Parathyroid adenoma (tissue), 2 donors: ENCODE results near the gene PDXDC1.
"Not testable (repeated sequence)": the region's sequence is repeated elsewhere in the genome, so short reads cannot be mapped to it uniquely, and the experiment has no call there.

ENCODE experiments used
- H2AFZ ChIP-seq: fragments of 300-600 bp; sonication (generic); one replicate; pipeline ENCODE4 v1.7.0; 2017; ENCODE audit warnings: antibody characterized with exemption, mild to moderate bottlenecking
- H3K27ac ChIP-seq: fragments of 300-600 bp; sonication (generic); one replicate; pipeline ENCODE4 v1.7.0; 2017
- H3K27me3 ChIP-seq: fragments of 300-600 bp; sonication (generic); one replicate; pipeline ENCODE4 v1.7.0; 2017; ENCODE audit warnings: low read length; ENCODE audit not compliant: control insufficient read depth, insufficient read depth
- H3K36me3 ChIP-seq: fragments of 300-600 bp; sonication (generic); one replicate; pipeline ENCODE4 v1.7.0; 2017; ENCODE audit warnings: low read length; ENCODE audit not compliant: control insufficient read depth, insufficient read depth
- H3K4me1 ChIP-seq: fragments of 300-600 bp; sonication (generic); one replicate; pipeline ENCODE4 v1.7.0; 2017; ENCODE audit warnings: control low read depth
- H3K4me2 ChIP-seq: fragments of 300-600 bp; sonication (generic); one replicate; pipeline ENCODE4 v1.7.0; 2017; ENCODE audit warnings: low read length
- H3K4me3 ChIP-seq: fragments of 300-600 bp; sonication (generic); one replicate; pipeline ENCODE4 v1.7.0; 2017; ENCODE audit warnings: low read depth, low read length
- H3K79me2 ChIP-seq: fragments of 300-600 bp; sonication (generic); one replicate; pipeline ENCODE4 v1.7.0; 2017; ENCODE audit warnings: control low read depth
- H3K9ac ChIP-seq: fragments of 300-600 bp; sonication (generic); one replicate; pipeline ENCODE4 v1.7.0; 2017; ENCODE audit warnings: mild to moderate bottlenecking
- H3K9me3 ChIP-seq: fragments of 300-600 bp; sonication (generic); one replicate; pipeline ENCODE4 v1.7.0; 2017; ENCODE audit warnings: low read length; ENCODE audit not compliant: control insufficient read depth
- TF ChIP-seq, protein P1 (sequence below): fragments of 300-600 bp; sonication (generic); IDR thresholded peaks from one replicate; pipeline ENCODE4 v1.7.0; 2017; ENCODE audit warnings: antibody characterized with exemption, mild to moderate bottlenecking
- donor health status: primary hyperparathyroidism.

Gene PDXDC1

DNA sequence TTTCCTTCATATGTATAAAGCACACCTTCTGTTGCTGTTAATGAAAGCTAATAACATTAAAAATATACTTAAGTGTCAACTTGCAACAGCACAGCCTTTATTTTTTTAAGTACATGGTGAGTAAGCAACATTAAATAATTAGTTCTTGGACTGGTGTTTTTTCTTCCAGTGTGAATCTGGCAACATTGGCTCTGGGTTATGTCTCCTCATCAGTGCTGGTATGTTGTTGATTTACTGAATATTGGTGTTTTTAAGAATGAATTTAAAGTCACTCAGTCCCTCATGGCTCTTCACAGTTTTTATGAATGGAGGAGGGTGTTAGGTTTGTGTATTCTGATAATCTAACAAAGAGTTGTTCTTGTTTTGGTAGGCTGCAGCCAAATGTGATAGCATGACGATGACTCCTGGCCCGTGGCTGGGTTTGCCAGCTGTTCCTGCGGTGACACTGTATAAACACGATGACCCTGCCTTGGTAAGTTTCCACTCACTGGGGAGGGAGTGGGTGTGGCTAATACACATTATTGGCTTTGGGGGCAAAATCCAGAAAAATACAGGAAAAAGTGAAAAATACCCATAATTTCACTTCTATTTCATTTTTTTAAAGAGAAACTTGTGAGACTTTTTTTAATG lies 42.2 kb downstream of the PDXDC1 start:
- not testable (repeated sequence) for H3K79me2 ChIP-seq, H3K9me3 ChIP-seq, H3K4me2 ChIP-seq, H3K4me3 ChIP-seq, H3K9ac ChIP-seq, H3K27ac ChIP-seq, H2AFZ ChIP-seq, H3K4me1 ChIP-seq, H3K27me3 ChIP-seq, H3K36me3 ChIP-seq

- H3K4me2 ChIP-seq, H3K27me3 ChIP-seq, H3K9me3 ChIP-seq, H3K27ac ChIP-seq, H3K4me3 ChIP-seq, H3K79me2 ChIP-seq, H3K9ac ChIP-seq, H3K36me3 ChIP-seq, H2AFZ ChIP-seq, H3K4me1 ChIP-seq: not testable (repeated sequence)
Observed at GRCh38 chr16:15021429-15021828, 46.6 kb downstream of the PDXDC1 start.

GRCh38 chr16:15022194-15022593 lies 47.4 kb downstream of the PDXDC1 start:
- H3K4me1 ChIP-seq, H3K36me3 ChIP-seq, H3K27ac ChIP-seq, H3K27me3 ChIP-seq, H3K4me2 ChIP-seq, H2AFZ ChIP-seq, H3K4me3 ChIP-seq, H3K79me2 ChIP-seq, H3K9ac ChIP-seq, H3K9me3 ChIP-seq: not testable (repeated sequence)
- TF ChIP-seq, protein P1, sequence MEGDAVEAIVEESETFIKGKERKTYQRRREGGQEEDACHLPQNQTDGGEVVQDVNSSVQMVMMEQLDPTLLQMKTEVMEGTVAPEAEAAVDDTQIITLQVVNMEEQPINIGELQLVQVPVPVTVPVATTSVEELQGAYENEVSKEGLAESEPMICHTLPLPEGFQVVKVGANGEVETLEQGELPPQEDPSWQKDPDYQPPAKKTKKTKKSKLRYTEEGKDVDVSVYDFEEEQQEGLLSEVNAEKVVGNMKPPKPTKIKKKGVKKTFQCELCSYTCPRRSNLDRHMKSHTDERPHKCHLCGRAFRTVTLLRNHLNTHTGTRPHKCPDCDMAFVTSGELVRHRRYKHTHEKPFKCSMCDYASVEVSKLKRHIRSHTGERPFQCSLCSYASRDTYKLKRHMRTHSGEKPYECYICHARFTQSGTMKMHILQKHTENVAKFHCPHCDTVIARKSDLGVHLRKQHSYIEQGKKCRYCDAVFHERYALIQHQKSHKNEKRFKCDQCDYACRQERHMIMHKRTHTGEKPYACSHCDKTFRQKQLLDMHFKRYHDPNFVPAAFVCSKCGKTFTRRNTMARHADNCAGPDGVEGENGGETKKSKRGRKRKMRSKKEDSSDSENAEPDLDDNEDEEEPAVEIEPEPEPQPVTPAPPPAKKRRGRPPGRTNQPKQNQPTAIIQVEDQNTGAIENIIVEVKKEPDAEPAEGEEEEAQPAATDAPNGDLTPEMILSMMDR: peak; percentile 23

GRCh38 chr16:15023381-15024077 lies 48.7 kb downstream of the PDXDC1 start:
- H2AFZ ChIP-seq, H3K9me3 ChIP-seq, H3K79me2 ChIP-seq, H3K9ac ChIP-seq, H3K4me3 ChIP-seq, H3K27ac ChIP-seq, H3K4me2 ChIP-seq, H3K4me1 ChIP-seq, H3K36me3 ChIP-seq, H3K27me3 ChIP-seq: not testable (repeated sequence)

DNA sequence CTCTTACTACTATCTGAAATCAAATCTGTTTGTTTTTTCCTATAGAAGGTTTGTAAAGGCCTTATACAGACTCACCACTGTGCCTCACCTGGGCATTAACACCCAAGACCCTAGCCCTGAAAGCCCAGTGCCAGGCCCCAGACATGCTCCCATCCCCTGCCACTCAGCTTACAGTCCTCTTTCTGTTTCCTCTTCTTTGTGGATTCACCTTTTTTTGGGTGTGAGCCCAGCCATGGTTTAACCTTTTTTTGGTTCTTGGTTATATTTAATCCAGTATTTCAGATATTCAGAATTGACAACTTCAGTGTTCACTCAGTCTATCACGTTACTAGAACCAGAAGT lies 50.0 kb downstream of the PDXDC1 start:
- not testable (repeated sequence) for H2AFZ ChIP-seq, H3K4me2 ChIP-seq, H3K79me2 ChIP-seq, H3K4me1 ChIP-seq, H3K9ac ChIP-seq, H3K36me3 ChIP-seq, H3K4me3 ChIP-seq, H3K27ac ChIP-seq, H3K9me3 ChIP-seq, H3K27me3 ChIP-seq

- not testable (repeated sequence) for H3K4me2 ChIP-seq, H2AFZ ChIP-seq, H3K4me1 ChIP-seq, H3K36me3 ChIP-seq, H3K9ac ChIP-seq, H3K27ac ChIP-seq, H3K79me2 ChIP-seq, H3K9me3 ChIP-seq, H3K4me3 ChIP-seq, H3K27me3 ChIP-seq
Observed at GRCh38 chr16:15025234-15025951, 50.6 kb downstream of the PDXDC1 start.

GRCh38 chr16:15027051-15027450 lies 52.2 kb downstream of the PDXDC1 start:
- not testable (repeated sequence) for H3K4me1 ChIP-seq, H3K4me2 ChIP-seq, H3K27me3 ChIP-seq, H3K9ac ChIP-seq, H3K9me3 ChIP-seq, H3K4me3 ChIP-seq, H2AFZ ChIP-seq, H3K27ac ChIP-seq, H3K36me3 ChIP-seq, H3K79me2 ChIP-seq

GRCh38 chr16:15027503-15028344 lies 52.9 kb downstream of the PDXDC1 start:
- not testable (repeated sequence) for H2AFZ ChIP-seq, H3K9ac ChIP-seq, H3K4me2 ChIP-seq, H3K27ac ChIP-seq, H3K79me2 ChIP-seq, H3K36me3 ChIP-seq, H3K27me3 ChIP-seq, H3K9me3 ChIP-seq, H3K4me3 ChIP-seq, H3K4me1 ChIP-seq

- H3K9ac ChIP-seq, H3K79me2 ChIP-seq, H3K9me3 ChIP-seq, H2AFZ ChIP-seq, H3K4me1 ChIP-seq, H3K4me2 ChIP-seq, H3K36me3 ChIP-seq, H3K4me3 ChIP-seq, H3K27me3 ChIP-seq, H3K27ac ChIP-seq: not testable (repeated sequence)
Observed at GRCh38 chr16:15028345-15028715, 53.5 kb downstream of the PDXDC1 start.
